Inflammatory macrophage treated with lipopolysaccharide for 4 hours (primary cell): ENCODE results near the gene ELOVL6.
"Not testable (repeated sequence)": the region's sequence is repeated elsewhere in the genome, so short reads cannot be mapped to it uniquely, and the experiment has no call there.

ENCODE experiments used
- DNase-seq: peaks from one replicate; pipeline ENCODE4 v3.0.0-alpha.2; 2020

Gene ELOVL6

GRCh38 chr4:110196206-110196870 is 2.1 kb downstream of the ELOVL6 start:
- DNase-seq, result peak; percentile 46

GRCh38 chr4:110195561-110196205 is 2.7 kb downstream of the ELOVL6 start:
- DNase-seq, result no peak

GRCh38 chr4:110193822-110194761 is 4.3 kb downstream of the ELOVL6 start:
- peak; percentile 55 for DNase-seq

DNA sequence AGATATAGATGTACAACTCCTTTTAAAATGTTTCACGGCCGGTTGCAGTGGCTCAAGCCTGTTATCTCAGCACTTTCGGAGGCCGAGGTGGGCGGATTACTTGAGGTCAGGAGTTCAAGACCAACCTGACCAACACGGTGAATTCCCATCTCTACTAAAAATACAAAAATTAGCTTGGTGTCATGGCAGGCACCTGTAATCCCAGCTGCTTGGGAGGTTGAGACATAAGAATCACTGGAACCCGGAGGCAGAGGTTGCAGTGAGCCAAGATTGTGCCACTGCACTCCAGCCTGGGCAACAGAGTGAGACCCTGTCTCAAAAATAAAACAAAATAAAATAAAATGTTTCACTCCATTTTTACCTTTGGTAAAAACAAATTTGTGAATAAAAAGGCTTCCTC is 5.1 kb downstream of the ELOVL6 start:
- not testable (repeated sequence) for DNase-seq

DNA sequence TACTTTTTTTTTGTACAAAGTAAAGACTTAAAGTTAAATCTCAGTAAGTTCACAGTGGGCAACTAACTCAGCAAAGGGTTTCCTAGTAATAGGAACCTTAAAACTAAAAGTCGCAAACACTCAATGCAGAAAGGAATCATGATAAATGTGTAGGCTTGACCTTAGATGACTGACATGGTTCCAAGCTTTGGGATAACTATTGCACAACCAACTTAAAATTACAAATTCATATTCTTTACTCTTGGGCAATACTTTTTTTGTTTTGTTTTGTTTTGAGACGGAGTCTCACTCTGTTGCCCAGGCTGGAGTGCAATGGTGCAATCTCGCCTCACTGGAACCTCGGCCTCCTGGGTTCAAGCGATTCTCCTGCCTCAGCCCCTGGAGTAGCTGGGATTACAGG is 8.2 kb downstream of the ELOVL6 start:
- DNase-seq, result no peak

GRCh38 chr4:110188113-110188512 is 10.3 kb downstream of the ELOVL6 start:
- DNase-seq, result no peak

GRCh38 chr4:110184791-110185155 is 13.6 kb downstream of the ELOVL6 start:
- no peak for DNase-seq

GRCh38 chr4:110184140-110184790 is 14.2 kb downstream of the ELOVL6 start:
- no peak for DNase-seq

GRCh38 chr4:110183643-110184042 is 14.8 kb downstream of the ELOVL6 start:
- DNase-seq, result no peak

- DNase-seq, result no peak
These were observed 15.4 kb downstream of the ELOVL6 start for GRCh38 chr4:110183058-110183457.

- DNase-seq, result no peak
These were observed 16.5 kb downstream of the ELOVL6 start for GRCh38 chr4:110181890-110182289.

DNA sequence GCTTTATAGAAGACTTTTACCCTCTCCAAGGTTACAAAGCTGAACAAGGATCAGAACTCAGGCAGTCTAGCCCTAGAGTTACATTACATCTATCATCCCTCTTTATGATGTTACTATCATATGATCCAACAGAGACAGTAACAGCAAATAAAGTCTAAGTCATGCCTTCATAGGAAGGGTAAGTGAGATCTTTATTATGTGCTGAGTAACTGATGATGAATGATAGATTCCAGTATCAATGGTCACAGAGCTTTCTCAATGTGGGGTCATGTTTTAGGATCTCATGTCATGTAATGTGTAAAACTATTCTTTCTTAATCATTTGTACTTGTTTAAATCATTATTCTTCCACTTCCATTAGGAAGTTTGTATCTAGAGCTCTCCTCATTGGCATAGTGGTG is 22.8 kb downstream of the ELOVL6 start:
- DNase-seq, result no peak

DNA sequence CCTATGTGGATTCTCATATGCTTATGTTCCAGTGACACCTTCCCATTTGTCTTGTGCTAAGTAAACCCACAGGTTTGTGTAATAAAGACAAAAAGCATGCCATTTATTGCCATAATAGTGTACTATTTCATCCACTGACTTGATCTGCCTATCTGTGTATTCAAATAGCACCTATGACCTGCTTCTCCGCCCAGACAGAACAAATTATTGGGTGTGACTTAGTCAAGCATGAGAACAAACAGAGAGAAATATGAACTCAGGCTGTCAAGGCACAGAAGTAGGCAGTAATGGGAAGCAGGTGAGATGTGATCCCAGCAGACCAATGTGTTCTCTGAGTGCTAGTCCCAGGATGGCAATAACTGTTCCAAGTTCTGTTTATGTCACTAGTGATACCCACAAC is 25.4 kb downstream of the ELOVL6 start:
- no peak for DNase-seq

DNA sequence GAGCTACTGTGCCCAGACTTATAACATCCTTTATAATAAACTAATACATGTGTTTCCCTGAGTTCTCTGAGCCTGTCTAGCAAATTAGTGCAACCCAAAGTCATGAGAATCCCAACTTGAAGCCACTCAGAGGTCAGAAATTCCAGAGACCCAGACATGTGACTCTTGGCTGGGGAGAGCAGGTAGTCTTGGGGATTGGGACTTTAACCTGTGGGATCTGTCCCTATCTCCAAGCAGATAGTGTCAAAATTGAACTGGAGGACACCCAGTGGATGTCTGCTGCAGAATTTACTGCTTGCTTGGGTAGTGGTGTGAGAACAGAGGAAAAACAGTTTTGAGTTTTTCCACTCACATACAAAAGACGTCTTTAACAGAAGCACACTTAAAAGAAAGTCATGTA is 26.4 kb downstream of the ELOVL6 start:
- DNase-seq, result no peak

DNA sequence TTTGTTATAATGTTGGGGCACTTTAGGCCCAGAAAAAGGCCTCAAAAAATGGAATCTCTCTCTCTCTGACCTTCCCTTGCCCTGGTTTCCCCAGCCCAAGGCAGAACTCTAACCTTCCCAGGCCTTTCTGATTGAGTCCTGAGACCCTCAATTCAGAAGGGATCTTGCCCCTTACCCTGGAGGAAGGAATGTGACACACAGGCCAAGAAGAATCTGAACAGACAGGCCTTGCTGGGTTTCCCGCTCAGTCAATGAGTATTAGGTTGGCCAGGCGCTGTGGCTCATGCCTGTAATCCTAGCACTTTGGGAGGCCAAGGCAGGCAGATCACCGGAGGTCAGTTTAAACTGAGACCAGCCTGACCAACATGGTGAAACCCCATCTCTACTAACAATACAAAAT is 27.6 kb downstream of the ELOVL6 start:
- DNase-seq, result no peak

GRCh38 chr4:110165382-110166286 is 32.8 kb downstream of the ELOVL6 start:
- DNase-seq, result peak; percentile 26

DNA sequence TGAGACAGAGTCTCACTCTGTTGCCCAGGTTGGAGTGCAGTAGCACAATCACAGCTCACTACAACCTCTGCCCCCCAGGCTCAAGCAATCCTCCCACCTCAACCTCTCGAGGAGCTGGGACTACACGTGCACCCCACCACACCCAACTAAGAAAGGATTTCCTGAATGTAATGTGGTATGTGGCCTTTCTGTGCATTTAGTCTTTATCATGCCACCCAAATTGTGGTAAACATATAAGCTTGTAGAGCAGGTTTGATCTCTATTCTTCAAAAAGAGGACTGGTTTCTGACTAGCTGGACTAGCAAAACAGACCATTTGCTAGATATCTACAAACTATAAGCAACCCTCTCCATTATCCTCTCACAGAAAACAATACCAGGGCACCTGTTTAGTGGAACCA is 33.6 kb downstream of the ELOVL6 start:
- DNase-seq, result no peak

GRCh38 chr4:110164251-110164650 is 34.2 kb downstream of the ELOVL6 start:
- no peak for DNase-seq

DNA sequence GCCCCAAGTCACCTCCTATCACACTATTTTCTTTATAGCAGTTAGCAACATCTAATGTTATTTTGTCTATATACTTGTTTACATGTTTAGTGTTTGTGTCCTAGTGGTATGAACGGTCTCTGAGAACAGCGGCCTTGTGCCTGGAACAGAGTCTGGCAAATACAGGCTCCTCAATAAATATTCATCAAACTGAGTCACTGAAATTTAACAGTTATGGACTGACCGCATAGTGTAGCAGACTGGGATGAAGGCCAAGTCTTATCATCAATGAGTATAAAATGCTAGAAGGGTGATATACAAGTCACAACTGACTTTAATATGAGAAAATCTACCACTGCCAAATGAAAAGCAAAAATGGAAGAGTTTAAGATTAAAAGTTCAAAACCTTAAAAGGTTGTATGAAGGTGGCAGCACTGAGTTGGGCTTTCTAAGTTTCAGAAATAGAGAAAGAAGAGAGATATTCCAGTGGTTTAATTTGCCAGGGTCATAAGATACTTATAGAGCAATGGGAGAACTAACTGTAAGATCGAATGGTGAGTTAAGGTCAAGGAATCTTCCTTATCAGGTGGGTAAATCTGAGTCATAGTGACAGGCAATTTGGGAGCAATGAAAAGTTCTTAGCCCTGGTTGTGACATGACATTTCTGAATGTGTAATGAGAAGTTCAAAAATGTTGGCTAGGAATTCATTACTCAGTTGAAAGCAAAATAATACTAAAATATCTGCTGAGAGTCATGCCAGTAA is 34.9 kb downstream of the ELOVL6 start:
- DNase-seq, result no peak

DNA sequence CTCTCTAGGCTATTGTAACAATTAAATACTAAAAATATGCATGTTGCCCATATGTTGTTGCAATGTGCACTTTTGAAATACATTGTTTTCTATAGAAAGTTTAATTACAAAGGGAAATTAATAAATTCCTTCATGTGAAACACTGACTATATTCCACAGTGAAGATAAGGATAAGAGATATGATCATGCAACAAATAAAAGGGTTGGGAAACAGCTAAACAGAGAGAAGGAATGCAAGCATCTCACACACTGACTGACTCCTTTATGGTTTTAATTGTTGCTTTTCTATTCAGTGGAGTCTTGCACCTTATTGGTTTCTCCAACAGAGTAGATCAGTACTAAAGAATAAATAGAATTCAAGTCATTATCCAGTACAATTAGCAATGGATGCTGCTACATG is 37.8 kb downstream of the ELOVL6 start:
- DNase-seq, result no peak

GRCh38 chr4:110159541-110159940 is 38.9 kb downstream of the ELOVL6 start:
- DNase-seq, result no peak
